Activated T-helper 2 cell treated with anti-CD3 and anti-CD28 coated beads, Interferon-gamma antibody, Interleukin-2, Interleukin-4, amounts not matched to agents 10 μg/mL and 5 μg/mL and 100 μg/mL, durations not matched to agents 14 hours and 24 hours and 36 hours (primary cell): ENCODE results near the gene PAPPA2. TPM values are rescaled to one million over a fixed set of nuclear protein-coding genes. Genes with fewer than 3 reads are reported as not detected.

ENCODE experiments used
- DNase-seq: peaks from one replicate; pipeline ENCODE4 v3.0.0; 2021; ENCODE audit warnings: low spot score
- H3K27ac Mint-ChIP-seq: one replicate; pipeline ENCODE4 v1.8.0; 2021; ENCODE audit warnings: mixed read lengths
- H3K27me3 Mint-ChIP-seq: one replicate; pipeline ENCODE4 v1.8.0; 2021; ENCODE audit warnings: low read depth, mixed read lengths
- H3K36me3 Mint-ChIP-seq: one replicate; pipeline ENCODE4 v1.8.0; 2021; ENCODE audit warnings: low read depth, mixed read lengths
- H3K4me1 Mint-ChIP-seq: one replicate; pipeline ENCODE4 v1.8.0; 2021; ENCODE audit warnings: low read depth, mixed read lengths
- H3K4me3 Mint-ChIP-seq: one replicate; pipeline ENCODE4 v1.8.0; 2021; ENCODE audit warnings: low read depth, mild to moderate bottlenecking, moderate library complexity, mixed read lengths
- H3K9me3 Mint-ChIP-seq: one replicate; pipeline ENCODE4 v1.8.0; 2021; ENCODE audit warnings: mixed read lengths
- intact Hi-C: fragments of 100-400 bp; cut with micrococcal nuclease; formaldehyde crosslinking; loops from one replicate; pipeline ENCODE4 v1.15.1; 2023
- total RNA-seq: library from RNA; stranded (reverse); gene quantifications from 2 replicates; pipeline ENCODE4 v1.2.3, GENCODE V29; 2022

PAPPA2 gene
- total RNA-seq, 1 donor from 2014 or later: 0.05 TPM

DNA sequence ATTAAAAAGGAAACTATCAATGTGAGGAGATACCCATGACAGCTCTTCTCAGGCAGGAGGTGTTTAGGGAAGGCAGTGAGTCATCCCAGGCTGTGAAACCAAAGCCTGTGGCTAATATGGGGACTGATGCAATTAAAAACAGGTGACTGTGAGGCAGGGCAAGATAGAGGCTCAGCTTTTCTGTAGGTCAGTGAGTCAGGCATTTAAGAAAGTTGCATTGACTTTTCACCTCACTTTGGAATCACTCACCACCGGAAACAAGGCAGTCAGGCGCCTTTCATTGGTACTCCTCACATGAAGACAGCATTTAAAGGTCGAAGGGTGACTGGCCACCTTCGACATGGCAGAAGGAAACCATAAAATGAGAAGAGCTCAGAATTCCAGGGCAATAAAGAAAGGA lies 54.5 kb downstream of the PAPPA2 start:
- Mint-ChIP-seq H3K36me3 (no peaks in the 10 kb centered on the region), H3K27me3 (no peaks in the 10 kb centered on the region), H3K4me3 (no peak overlapping the region), H3K4me1 (no peaks in the 10 kb centered on the region), H3K9me3 (no peaks in the 10 kb centered on the region), H3K27ac (no peak overlapping the region)
- intact Hi-C loops: no loop called here
- no peak for DNase-seq

DNA sequence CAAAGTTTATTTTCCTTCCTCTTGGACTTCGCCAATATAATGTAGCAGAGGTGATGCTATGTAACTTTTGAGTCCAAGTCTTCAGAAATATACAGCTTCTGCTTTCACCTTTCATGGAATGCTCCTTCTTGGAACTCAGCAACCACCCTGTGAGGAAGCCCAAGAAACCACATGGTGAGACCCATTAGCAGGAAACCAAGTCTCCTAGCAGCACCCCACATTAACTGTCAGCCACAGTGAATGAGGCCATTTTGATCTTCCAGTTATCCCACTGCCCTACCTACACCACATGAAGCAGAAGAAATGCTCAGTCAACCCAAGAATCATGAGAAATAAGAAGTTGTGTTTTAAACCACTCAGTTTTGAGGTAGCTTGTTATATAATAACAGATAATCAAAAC lies 58.2 kb downstream of the PAPPA2 start:
- H3K9me3 Mint-ChIP-seq: no peaks in the 10 kb centered on the region
- no peaks in the 10 kb centered on the region for H3K4me1 Mint-ChIP-seq
- intact Hi-C loops: no loop called here
- no peak for DNase-seq
- H3K27ac Mint-ChIP-seq: no peak overlapping the region
- no peaks in the 10 kb centered on the region for H3K36me3 Mint-ChIP-seq
- H3K4me3 Mint-ChIP-seq: no peak overlapping the region
- no peaks in the 10 kb centered on the region for H3K27me3 Mint-ChIP-seq

- H3K4me1 Mint-ChIP-seq: no peaks in the 10 kb centered on the region
- H3K4me3 Mint-ChIP-seq: no peak overlapping the region
- no peaks in the 10 kb centered on the region for H3K9me3 Mint-ChIP-seq
- no peak overlapping the region for H3K27ac Mint-ChIP-seq
- DNase-seq: no peak
- no peaks in the 10 kb centered on the region for H3K36me3 Mint-ChIP-seq
- H3K27me3 Mint-ChIP-seq: no peaks in the 10 kb centered on the region
- intact Hi-C loops: no loop called here
These were observed 59.4 kb downstream of the PAPPA2 start for GRCh38 chr1:176522310-176522845.

- Mint-ChIP-seq H3K4me1 (no peaks in the 10 kb centered on the region), H3K9me3 (no peaks in the 10 kb centered on the region), H3K27me3 (no peaks in the 10 kb centered on the region), H3K4me3 (no peak overlapping the region), H3K36me3 (no peaks in the 10 kb centered on the region), H3K27ac (no peak overlapping the region)
- intact Hi-C loops: no loop called here
- no peak for DNase-seq
These were observed 66.6 kb downstream of the PAPPA2 start for GRCh38 chr1:176529395-176530090.

DNA sequence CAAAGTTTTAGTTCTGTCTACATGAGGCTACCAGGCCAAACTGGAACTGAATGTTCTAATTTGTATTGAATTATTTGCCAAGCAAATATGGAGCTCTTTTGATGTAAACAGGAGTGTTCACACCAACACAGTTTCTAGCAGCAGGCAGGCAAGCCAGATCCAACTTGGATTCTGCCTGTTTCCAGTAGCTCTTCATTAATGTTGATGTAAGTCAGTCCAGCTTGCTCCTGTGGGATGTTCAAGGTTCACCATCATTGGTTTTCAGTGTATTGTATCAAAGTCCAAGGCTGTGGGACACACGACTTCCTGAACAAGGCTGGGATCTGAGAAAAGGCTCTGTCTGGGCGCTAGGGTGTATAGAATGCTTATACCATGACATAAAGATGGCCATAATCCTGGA lies 68.1 kb downstream of the PAPPA2 start:
- Mint-ChIP-seq H3K9me3 (no peaks in the 10 kb centered on the region), H3K27ac (no peak overlapping the region), H3K4me3 (no peak overlapping the region), H3K36me3 (no peaks in the 10 kb centered on the region), H3K27me3 (no peaks in the 10 kb centered on the region), H3K4me1 (no peaks in the 10 kb centered on the region)
- DNase-seq: no peak
- intact Hi-C loops: no loop called here

- Mint-ChIP-seq H3K36me3 (no peaks in the 10 kb centered on the region), H3K4me3 (no peak overlapping the region), H3K9me3 (no peaks in the 10 kb centered on the region), H3K4me1 (no peaks in the 10 kb centered on the region), H3K27me3 (no peaks in the 10 kb centered on the region), H3K27ac (no peak overlapping the region)
- DNase-seq: no peak
- intact Hi-C loops: no loop called here
These were observed 69.2 kb downstream of the PAPPA2 start for GRCh38 chr1:176531921-176532897.

- no peak for DNase-seq
- intact Hi-C loops: no loop called here
- Mint-ChIP-seq H3K4me1 (no peaks in the 10 kb centered on the region), H3K27me3 (no peaks in the 10 kb centered on the region), H3K27ac (no peak overlapping the region), H3K9me3 (no peaks in the 10 kb centered on the region), H3K36me3 (no peaks in the 10 kb centered on the region), H3K4me3 (no peak overlapping the region)
These were observed 70.0 kb downstream of the PAPPA2 start for GRCh38 chr1:176533020-176533419.

GRCh38 chr1:176536588-176536987 lies 73.6 kb downstream of the PAPPA2 start:
- no peaks in the 10 kb centered on the region for H3K4me1 Mint-ChIP-seq
- DNase-seq: no peak
- H3K9me3 Mint-ChIP-seq: no peaks in the 10 kb centered on the region
- intact Hi-C loops: no loop called here
- H3K36me3 Mint-ChIP-seq: no peaks in the 10 kb centered on the region
- no peak overlapping the region for H3K27ac Mint-ChIP-seq
- no peak overlapping the region for H3K4me3 Mint-ChIP-seq
- no peaks in the 10 kb centered on the region for H3K27me3 Mint-ChIP-seq

DNA sequence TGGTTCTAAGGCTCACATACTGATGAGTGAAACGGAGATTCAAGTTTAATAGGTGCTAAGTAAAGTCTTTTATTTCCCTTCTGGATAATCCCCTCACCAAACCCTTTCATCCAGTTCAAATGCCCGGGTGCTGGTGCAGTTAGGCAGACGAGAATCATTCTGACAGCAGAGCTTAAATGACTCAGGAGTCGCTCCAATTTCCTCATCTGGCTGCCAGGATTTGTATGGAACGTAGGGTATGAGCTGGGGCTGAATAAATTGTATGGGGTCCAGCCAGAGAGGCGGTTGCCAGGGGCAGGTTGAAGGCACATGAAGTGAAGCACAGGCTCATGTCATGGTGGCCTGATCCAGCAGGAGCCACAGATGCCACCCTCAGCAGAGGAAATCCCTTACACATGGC lies 76.0 kb downstream of the PAPPA2 start:
- no peaks in the 10 kb centered on the region for H3K4me1 Mint-ChIP-seq
- no peak overlapping the region for H3K27ac Mint-ChIP-seq
- intact Hi-C loops: no loop called here
- H3K36me3 Mint-ChIP-seq: no peaks in the 10 kb centered on the region
- DNase-seq: no peak
- no peaks in the 10 kb centered on the region for H3K9me3 Mint-ChIP-seq
- H3K4me3 Mint-ChIP-seq: no peak overlapping the region
- H3K27me3 Mint-ChIP-seq: no peaks in the 10 kb centered on the region

DNA sequence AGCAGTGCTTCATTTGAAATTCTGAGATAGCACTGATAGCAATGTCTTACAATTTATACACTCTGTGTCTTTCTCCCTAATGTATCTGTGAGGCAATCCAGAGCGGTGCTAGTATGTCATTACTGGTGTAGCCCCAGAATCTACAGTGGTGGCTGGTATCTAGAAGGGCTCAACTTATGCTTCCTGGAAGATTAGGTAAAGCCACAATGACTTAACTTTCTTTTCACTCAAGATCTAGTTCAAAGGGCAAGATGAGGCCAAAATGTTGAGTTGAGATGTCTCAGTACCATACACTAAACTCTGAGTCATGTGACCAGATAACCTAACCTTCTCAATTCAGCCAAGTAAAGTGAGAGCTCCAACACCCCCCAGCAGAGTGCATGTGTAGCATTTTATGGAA lies 77.5 kb downstream of the PAPPA2 start:
- no peaks in the 10 kb centered on the region for H3K36me3 Mint-ChIP-seq
- H3K27me3 Mint-ChIP-seq: no peaks in the 10 kb centered on the region
- intact Hi-C loops: no loop called here
- H3K4me3 Mint-ChIP-seq: no peak overlapping the region
- no peaks in the 10 kb centered on the region for H3K9me3 Mint-ChIP-seq
- no peak for DNase-seq
- no peaks in the 10 kb centered on the region for H3K4me1 Mint-ChIP-seq
- H3K27ac Mint-ChIP-seq: no peak overlapping the region

GRCh38 chr1:176541663-176542062 lies 78.7 kb downstream of the PAPPA2 start:
- H3K9me3 Mint-ChIP-seq: no peaks in the 10 kb centered on the region
- no peak for DNase-seq
- H3K27me3 Mint-ChIP-seq: no peaks in the 10 kb centered on the region
- no peak overlapping the region for H3K4me3 Mint-ChIP-seq
- no peaks in the 10 kb centered on the region for H3K4me1 Mint-ChIP-seq
- H3K27ac Mint-ChIP-seq: no peak overlapping the region
- intact Hi-C loops: no loop called here
- H3K36me3 Mint-ChIP-seq: no peaks in the 10 kb centered on the region

- intact Hi-C loops: no loop called here
- Mint-ChIP-seq H3K27ac (no peak overlapping the region), H3K9me3 (no peaks in the 10 kb centered on the region), H3K27me3 (no peaks in the 10 kb centered on the region), H3K4me1 (no peaks in the 10 kb centered on the region), H3K36me3 (no peaks in the 10 kb centered on the region), H3K4me3 (no peak overlapping the region)
- DNase-seq: no peak
These were observed 79.4 kb downstream of the PAPPA2 start for GRCh38 chr1:176542352-176542751.
